Activated T-cell treated with anti-CD3 and anti-CD28 coated beads for 48 hours (primary cell): ENCODE data around the gene SERPINE2.

Source experiments
- DNase-seq: peaks from one replicate; pipeline ENCODE4 v3.0.0-alpha.2; 2020; ENCODE audit warnings: low read depth

SERPINE2 gene

DNA sequence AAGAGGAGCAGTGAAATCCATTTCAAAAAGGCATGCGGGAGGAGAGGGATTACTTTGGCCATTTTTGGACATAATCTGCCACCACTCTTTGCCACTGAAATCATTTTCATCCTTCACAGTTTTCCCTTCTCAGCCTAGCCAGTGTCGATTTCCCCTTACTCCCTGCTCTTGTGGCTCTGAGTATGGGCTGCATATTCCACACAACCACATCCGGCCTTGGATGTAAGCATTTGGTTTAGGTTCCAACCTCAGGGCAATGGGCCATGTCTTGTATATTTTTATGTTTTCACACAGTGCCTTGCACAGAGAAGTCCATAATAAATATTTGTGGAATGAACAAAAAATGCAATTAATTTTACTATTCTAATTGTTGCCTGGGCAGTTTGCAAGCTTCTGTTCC is 7.7 kb upstream of the SERPINE2 start:
- no peak for DNase-seq

DNA sequence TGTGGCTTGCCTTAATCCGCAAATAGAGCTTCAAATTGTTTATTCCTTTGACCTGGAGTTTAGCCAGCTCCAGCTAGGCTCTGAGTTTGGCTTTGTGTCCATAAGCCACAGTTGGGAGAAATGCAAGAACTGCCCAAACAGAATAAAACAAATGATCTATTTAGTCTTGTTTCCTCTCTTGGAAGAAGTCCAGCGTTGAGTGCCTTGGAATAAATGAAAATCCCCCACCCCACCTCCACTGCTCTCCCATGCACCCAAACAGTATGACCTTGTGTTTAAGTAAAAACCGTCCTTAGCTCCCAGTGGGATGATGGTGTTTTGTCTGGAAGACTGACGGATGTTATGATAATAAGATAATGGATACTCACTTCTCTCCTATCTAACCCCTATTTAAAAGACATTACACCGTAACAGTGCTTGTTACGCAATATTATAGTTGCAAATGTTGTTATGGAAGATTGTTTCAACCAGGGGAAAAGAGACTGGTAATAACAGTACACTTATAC is 3.2 kb upstream of the SERPINE2 start:
- DNase-seq, result no peak

DNA sequence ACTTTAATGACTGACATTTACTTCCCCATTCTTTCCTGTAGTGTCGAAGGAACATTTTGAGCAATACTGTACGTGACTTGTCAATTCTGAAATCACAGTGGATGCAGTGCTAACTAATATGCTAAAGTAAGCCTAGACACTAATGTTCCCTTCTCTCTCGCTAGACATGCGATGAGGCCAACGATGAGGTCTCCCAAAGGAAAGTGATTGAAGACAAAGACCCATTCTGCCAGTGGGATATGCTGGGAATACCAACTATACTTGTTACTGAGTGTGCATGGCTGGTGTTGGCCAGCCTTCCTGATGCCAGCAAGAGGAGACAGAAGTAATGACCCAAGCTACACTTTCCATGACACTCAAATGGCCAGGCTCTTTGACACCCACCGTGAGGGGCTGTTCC is 2.5 kb upstream of the SERPINE2 start:
- DNase-seq, result no peak

DNA sequence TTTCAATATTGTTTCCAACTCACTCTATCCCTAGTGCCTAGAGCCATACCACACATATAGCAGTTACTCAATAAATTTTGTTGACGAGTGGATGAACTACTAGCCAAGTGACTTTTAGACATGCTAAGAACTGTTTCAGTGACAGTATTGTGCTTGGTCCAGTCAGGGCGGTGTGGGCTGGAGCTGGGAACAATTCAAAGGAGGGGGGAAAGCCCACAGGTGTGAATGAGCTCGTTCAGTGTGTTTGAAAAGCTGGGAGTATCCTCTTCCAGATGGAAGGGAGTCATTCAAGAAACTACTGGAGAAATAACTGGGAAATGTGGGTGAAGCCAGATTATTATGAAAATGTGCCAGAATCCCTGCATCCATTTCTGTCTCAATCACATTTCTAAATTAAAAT is 1.7 kb upstream of the SERPINE2 start:
- no peak for DNase-seq

DNA sequence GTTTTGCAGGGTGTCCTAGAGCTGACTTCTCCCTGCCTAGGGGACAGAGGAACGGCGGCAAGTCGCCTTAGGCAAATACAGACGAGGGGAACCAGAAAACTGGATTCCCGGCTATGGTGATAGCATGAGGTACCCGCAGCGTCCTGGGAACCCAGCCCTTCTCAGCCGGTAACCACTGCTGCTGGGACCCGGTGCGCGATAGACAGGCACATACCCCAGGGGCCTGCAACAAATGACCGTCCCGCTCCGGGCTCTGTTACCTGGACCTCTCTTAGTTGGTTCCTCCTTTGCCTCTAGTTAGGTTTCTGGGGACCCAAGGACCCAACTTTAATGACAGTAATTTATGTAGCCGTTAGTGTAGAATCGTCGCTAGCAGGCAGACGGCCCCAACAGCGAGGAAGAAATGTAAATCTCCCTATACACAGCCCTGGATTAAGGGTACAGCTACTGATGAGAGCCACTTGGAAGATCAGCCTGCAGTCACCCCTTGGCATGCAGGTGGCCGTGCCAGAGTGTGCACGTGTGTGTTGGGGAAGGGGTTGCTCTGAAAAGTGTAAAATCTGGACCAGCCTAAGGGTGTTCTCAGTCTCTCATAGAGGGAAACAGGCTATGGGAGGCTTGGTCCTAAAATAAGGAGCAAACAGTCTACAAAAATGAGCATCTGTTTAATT is 819 bp upstream of the SERPINE2 start:
- DNase-seq, result no peak

DNA sequence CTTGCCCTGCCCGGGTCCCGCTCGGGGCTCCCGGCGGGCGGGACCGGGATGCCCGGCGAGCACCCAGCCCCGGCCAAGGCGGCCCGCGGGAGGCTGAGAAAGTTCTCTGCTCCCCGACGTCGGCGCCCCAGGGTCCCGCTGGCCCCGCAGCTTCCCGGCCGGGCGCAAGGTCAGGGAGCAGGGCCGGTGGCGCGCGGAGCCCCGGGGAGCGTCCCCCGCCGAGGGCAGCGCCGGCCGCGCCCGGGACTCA is 331 bp downstream of the SERPINE2 start:
- DNase-seq, result no peak

DNA sequence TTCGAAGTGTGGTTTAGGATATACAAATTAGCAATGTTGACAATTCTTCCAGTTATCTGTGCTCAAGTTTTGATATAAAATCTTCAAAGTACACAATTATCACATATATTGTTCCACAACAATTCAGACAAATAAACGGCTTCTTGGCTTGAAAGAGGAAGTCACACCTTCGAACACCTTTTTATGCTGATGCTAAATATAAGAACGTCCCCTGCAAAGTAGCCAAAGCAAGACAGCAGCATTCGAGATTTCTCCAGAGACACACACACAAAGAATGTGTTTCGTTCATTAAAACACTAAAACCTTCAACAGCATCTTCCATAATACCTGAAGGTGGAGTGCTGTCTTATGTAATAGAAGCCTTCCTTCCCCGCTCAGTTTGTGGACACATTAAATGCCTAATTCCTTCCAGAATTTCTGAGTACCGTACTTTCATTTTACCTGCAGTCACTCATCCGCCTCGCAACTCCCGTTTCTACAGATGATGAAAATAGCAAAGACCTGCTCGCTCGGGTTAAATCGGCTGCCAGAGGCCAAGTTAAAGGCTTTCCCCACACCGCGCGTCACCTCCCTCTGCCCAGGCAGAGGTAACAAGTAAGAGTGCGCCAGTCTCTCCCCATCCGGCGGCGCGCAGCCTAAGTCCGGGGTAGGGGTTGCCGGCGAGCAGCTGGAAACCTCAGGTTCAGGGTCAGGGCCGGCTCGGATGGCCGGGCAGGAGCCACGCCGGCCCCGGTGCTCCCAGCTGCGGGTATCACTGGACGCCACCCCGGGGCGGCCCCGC is 847 bp downstream of the SERPINE2 start:
- DNase-seq, result peak; percentile 45

DNA sequence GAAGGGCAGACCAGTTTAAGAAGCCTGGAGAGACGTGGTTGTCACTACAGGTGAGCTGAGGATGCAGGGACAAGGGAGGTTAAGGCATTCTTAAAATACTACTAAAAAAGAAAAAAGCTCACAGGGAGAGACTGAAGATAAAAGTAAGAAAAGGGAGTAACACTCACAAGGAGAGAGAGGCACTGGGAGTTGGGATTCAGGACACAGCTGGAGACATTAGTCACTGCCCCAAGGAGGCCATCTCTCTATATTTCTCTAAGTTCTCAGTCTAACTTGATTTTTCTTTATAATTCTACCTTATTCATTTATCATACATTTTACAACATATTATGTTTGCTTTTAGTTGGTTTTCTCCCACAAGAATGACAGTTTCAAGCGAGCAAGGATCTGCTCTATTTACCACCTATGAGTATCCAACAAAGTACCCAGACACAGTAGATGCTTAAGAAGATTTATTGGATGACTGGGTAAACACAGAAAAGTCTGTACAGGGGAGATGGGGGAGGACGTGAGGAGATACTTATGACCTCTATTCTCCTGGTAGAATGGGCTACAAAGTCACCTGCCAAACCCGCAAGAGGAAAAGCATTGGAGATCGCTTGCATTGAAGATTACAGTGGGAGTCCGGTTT is 2.2 kb downstream of the SERPINE2 start:
- no peak for DNase-seq

DNA sequence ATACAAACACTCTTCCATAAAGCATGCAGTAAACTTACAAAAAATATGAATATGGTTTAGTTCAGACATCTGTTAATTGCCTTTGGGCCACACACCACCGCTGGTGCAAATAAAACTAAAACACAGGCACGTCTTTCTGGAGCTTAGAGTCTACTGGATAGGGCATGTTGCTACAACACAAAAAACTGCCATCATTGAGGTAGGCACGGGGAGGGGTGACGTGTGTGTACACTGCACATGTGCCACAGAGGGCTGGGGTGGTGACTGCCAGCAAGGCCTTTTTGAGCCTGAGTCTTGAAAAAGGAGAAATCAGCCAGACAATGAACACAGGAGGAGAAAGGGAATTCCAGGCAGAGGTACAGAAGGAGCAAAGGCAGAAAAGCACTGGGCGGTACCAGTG is 5.1 kb downstream of the SERPINE2 start:
- no peak for DNase-seq

DNA sequence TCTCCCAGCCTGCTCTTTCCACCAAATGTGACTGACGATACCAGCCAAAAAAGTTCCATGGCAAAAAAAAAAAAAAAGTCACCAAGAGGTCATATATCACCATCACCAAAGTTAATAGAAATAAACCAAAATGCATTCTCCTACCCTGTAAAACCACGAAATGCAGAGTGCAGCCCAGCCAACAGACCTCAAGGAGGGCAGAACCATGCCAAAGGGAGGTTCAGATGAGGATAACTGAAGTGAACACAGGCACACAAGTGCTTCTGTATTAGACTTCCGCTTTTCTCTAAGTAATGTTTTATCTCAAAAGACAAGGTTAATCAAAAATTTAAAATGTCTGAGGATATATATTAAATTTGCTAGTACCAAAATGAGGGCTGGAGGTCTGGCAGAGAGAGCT is 5.5 kb downstream of the SERPINE2 start:
- no peak for DNase-seq

DNA sequence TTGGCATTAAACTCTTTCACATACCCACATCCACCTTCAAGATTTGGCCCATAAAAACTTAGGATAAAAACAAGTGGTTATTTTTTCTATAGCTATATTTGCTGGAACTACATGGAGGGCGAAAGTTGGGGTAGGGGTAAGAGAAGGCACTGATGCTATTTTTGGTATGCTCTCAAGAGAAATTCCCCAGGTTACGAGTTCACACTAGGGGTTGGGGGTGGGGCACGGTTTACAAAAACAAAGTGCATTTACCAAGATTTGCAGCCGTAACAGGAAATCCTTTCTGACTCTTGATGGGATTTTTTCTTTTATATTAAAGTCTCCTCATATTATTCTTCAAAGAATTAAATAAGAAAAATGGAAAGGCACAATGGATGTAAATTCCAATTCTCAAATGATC is 6.8 kb downstream of the SERPINE2 start:
- no peak for DNase-seq

DNA sequence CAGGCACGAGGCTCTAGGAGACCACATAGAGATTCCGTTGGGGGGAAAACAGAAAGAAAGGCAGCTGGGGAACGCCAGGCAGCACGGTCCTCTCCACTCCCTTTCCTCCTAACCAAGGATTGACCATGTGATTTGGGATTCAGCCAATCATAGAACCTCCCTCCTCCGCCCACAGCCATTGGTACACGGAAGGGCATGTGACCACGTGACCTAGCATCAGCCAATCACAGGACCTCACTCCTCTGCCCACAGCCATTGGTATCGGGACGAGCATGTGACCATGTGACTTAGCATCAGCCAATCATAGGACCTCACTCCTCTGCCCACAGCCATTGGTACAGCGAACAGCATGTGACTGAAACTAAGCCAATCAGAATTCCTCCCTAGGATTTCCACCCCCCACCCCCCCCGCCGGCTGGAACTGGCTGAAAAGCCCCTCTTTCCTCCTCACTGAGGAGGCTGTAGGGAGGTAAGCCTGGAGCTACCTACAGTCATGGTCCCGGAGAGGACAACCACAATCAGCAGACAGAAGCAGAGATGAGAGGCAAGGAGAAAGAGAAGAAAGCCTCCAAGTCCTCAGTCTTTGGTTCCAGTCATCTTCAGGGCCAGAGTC is 7.6 kb downstream of the SERPINE2 start:
- no peak for DNase-seq

DNA sequence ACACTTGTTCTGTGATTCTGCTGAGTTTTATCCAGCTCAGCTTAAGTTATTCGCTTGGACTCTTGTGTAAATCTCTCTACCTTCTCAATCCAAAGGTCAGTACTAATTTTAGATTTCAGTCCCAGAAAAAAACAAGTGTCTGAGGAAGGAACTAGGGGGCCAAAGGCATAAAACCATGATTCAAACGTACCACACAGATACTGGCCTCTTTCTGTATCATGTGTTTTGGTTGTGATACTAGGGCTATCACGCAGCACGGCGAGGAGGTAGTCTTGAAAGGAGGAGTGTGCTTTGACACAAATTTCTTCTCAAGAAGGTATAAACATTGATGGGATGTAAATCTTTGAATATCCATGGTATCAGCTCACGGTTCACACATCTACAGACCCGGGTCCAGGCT is 8.3 kb downstream of the SERPINE2 start:
- DNase-seq, result no peak

DNA sequence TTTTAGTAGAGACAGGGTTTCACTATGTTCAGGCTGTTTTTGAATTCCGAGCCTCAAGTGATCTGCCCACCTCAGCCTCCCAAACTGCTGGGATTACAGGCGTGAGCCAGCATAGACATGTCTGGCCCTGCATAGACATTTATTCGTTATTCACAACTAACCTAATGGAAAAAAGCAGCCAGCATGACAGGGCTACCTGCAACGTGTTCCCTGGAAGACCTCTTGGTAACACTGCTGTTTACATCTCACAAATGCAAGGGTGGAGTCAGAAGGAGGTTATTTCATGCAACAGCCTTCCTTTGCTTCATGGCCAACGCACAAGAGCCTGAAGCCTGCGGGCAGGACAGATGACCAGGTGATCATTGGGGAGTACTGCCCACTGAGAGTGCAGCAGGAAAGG is 9.2 kb downstream of the SERPINE2 start:
- DNase-seq, result no peak

DNA sequence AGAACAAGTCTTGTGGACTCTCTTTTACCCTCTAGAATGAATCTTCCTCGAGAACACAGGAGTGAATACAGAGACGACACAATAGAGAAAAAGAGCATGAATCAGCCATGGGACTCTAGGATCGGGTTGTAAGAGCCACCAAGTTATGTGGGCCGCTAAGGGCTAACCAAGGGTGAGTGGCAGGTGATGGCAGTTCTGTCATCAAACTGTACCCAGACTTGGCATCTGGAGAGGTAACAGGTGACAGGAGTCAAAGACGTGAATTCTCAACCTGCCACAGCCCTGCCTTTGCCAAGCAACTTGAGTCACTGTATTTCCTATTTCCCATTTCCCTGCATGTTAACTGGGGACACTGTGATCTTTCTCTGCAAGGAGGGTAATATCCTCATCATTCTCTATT is 11.2 kb downstream of the SERPINE2 start:
- no peak for DNase-seq

DNA sequence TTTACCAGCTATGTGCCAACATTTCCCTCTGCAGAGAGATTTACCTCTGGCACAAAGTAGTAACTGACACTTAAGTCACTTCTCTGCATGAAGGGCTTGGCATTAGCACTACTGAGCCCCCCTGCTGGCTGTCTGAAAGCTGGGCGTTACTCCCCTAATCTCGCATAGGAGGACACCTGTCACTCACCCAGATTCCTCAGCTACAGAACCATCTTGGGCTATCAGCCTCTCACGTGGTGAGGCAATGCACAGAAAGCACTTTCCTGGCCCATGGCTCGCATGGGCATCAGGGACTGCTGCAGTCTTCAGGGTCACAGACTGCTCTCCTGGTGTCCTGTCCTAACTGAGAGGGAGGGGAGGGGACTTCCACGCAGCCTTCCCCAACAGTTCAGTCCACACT is 12.0 kb downstream of the SERPINE2 start:
- DNase-seq, result no peak

DNA sequence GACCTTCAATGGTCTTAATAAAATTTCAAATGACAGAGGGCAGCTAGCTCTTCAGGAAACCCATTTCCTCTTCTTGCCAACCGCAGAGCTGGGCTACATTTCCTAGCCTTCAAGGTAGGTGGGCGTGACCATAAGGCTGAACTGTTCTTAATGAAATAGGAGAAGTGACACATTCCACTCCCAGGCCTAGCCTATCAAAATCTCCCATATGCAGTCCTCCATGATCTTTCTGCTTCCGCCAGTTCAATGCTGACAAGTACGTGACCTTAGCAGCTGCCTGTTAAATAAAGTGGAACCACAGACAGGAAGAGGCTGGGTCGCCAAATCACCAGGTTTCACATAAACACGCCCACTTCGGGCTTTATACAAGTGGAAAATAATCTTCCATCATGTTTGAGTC is 13.2 kb downstream of the SERPINE2 start:
- DNase-seq, result peak; percentile 33

DNA sequence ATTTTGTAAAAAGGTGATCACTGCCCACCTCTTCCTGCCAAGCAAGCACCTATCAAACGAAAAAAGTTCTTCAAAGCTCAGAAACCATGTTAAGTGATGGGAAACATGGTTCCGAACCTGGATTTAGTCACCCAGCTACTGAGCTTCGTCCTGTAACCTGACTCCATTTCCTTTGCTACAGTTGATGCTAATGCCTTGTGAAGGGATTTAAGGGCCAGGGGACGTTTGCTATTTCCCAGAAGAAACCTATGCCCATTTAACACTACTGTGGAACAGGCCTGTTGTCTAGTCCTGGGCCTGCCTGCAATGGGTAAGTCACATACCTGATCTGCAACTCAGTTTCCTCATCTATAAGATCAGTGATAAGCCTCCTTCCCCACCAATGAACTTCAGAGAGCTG is 14.8 kb downstream of the SERPINE2 start:
- DNase-seq, result no peak

DNA sequence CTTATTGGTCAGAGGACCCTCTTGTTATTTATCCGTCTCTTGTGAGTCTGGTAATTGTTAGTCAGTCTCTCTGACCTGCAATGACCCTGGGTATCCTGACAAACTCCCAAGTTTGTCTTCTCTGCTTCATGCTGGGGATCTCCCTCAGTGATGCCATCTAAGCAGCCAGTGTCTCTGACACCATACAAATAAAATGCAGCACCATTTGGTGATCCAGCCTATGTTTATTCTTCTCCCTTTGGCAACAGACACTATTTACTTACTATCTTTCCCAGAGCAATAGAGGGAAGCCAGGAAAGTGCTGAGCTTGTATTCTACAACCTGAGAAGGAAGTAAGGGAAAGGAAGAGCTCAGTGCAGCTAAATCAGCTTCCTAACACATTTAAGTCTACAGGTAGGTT is 15.9 kb downstream of the SERPINE2 start:
- DNase-seq, result no peak

DNA sequence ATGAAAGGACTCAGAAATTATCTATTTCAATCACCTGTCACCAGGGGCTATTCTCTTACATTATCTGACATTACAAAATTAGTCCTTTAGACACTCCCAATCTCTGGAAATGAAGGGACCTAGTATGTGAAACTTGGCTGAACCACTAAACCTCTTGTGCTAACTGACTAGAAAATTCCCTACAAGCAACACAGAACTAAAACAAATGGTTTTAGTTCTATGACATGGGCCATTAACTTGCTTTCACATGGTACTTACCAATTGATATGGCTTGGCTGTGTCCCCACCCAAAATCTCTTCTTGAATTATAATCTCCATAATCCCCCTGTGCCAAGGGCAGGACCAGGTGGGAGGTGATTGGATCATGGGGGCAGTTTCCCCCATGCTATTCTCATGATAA is 16.6 kb downstream of the SERPINE2 start:
- no peak for DNase-seq

DNA sequence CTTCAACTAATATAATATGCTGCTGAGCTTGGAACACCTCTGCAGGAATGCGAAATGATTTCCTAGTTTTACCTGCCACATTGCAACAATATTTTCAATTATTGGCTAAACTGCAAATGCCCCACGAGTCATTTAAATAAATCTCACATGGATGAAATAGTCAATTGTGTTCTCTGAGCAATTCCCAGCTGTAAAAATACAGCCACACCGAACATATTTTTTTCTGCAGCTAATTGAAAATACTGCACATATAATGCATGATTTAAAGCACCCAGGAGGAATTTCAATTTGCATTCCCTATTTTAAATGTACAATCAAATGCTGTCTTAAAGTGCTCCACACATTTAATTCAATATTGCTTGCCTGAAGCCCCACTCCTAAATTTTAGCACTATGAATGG is 18.6 kb downstream of the SERPINE2 start:
- DNase-seq, result no peak

DNA sequence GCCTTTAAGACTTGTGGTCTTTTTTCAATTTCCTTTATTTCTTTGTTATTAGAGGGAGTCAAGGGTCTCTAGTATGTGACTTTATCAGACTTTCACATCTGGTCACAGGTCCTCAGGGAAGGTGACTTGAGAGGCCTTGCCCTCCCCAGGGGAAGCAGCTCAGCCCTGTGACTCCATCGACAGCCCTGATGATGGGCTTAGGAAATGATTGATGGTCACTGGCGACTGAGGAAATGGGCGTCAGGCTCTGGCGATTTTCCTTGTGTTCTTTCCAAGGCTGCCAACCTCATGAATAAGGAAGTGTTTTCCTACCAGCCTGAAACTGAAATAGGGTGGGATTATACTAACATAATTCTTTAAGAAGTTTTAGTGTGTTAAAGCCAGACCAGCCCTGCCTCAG is 21.1 kb downstream of the SERPINE2 start:
- DNase-seq, result no peak

DNA sequence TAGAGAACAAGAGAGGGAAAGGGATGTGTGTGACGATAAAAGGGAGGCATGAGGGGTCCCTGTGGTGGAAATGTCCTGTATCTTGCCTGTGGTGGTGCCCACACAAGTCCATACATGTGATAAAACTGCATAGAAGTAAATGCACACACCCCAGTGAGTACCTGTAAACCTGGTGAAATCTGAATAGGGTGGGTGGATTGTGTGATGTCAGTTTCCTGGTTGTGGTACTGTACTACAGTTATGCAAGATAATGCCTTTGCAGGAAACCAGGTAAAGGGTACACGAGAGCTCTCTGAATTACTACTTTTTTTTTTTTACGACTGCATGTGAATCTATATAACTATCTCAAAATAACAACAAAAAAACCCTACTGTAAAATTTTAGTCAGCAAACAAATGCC is 22.1 kb downstream of the SERPINE2 start:
- DNase-seq, result no peak
